AG04450 (cell line): ENCODE data around the gene SLC5A3. TPM values are rescaled to one million over a fixed set of nuclear protein-coding genes. Genes with fewer than 3 reads are reported as not detected.

ENCODE experiments used
- CTCF ChIA-PET: fragments of 300-600, 350-600 bp; formaldehyde crosslinking; extraction: SDS; loops from one replicate; lab custom pipeline; 2022; ENCODE audit warnings: antibody characterized with exemption, inconsistent platforms; lab: Charles Lee
- POLR2A ChIA-PET: fragments of 350-600 bp; formaldehyde crosslinking; extraction: SDS; loops from one replicate; lab custom pipeline; 2021; ENCODE audit warnings: antibody characterized with exemption, inconsistent platforms; lab: Yijun Ruan, JAX
- DNase-seq: peaks from one replicate; pipeline ENCODE4 v3.0.0-alpha.2; 2011; ENCODE audit warnings: low read depth, low spot score
- H3K27ac ChIP-seq: one replicate; pipeline ENCODE4 v1.5.1; 2012; ENCODE audit warnings: low read depth, low read length, control low read depth
- H3K27me3 ChIP-seq: one replicate; pipeline ENCODE4 v1.6.0; 2012; ENCODE audit warnings: low read length; ENCODE audit not compliant: control insufficient read depth, insufficient read depth
- H3K4me3 ChIP-seq: 2 replicates; pipeline ENCODE4 v1.5.1; 2011; ENCODE audit warnings: mild to moderate bottlenecking, low read depth, low read length, control low read depth
- H3K9me3 ChIP-seq: 2 replicates; pipeline ENCODE4 v1.5.1; 2012; ENCODE audit warnings: low read length; ENCODE audit not compliant: control insufficient read depth, insufficient read depth
- CTCF ChIP-seq: IDR thresholded peaks from 2 replicates; pipeline ENCODE4 v1.5.1; 2011; ENCODE audit warnings: low read depth, low read length, control low read depth, inconsistent platforms
- polyA plus RNA-seq: library from polyadenylated mRNA; depleted of rRNA; stranded (reverse); fragments of >200 nt; gene quantifications from 2 replicates; pipeline ENCODE4 v1.2.3, GENCODE V29; 2011

Gene SLC5A3
- polyA plus RNA-seq, 1 experiment: 9.5 TPM

- no peak for TF ChIP-seq CTCF
- H3K9me3 ChIP-seq: no peaks in the 10 kb centered on the region
- ChIA-PET CTCF (interaction anchor here (0.6 to 2.9 kb wide), 4 partner anchors 18 to 273 kb away, joined by 6 to 18 read pairs (median 7); no protein-coding TSS in a partner anchor), POLR2A (interaction anchor here (0.7 to 1.8 kb wide), 3 partner anchors 55 to 150 kb away, joined by 3 to 4 read pairs (median 4); no protein-coding TSS in a partner anchor)
- peak overlapping the region; percentile 86 for H3K4me3 ChIP-seq
- H3K27ac ChIP-seq: no peak overlapping the region
- H3K27me3 ChIP-seq: no peaks in the 10 kb centered on the region
- no peak for DNase-seq
Measured at GRCh38 chr21:34074283-34075090, 1.1 kb downstream of the SLC5A3 start.

GRCh38 chr21:34075091-34075425 is 1.7 kb downstream of the SLC5A3 start:
- Histone ChIP-seq H3K4me3 (peak overlapping the region; percentile 86), H3K27me3 (no peaks in the 10 kb centered on the region), H3K9me3 (no peaks in the 10 kb centered on the region), H3K27ac (no peak overlapping the region)
- no peak for TF ChIP-seq CTCF
- ChIA-PET POLR2A (interaction anchor here (0.7 to 0.9 kb wide), 2 partner anchors 54 to 127 kb away, joined by 3 to 4 read pairs; no protein-coding TSS in a partner anchor), CTCF (interaction anchor here (1.4 to 2.9 kb wide), 3 partner anchors 151 to 273 kb away, joined by 6 to 18 read pairs (median 8); no protein-coding TSS in a partner anchor)
- no peak for DNase-seq

GRCh38 chr21:34075760-34076660 is 2.6 kb downstream of the SLC5A3 start:
- Histone ChIP-seq H3K9me3 (no peaks in the 10 kb centered on the region), H3K27me3 (no peaks in the 10 kb centered on the region), H3K4me3 (peak overlapping the region; percentile 33), H3K27ac (no peak overlapping the region)
- no peak for DNase-seq
- CTCF ChIA-PET: interaction anchor here (1.0 to 2.9 kb wide), 4 partner anchors 126 to 470 kb away, joined by 3 to 18 read pairs (median 7); no protein-coding TSS in a partner anchor
- no peak for TF ChIP-seq CTCF
- POLR2A ChIA-PET: no interaction called here

GRCh38 chr21:34076835-34077234 is 3.5 kb downstream of the SLC5A3 start:
- H3K9me3 ChIP-seq: no peaks in the 10 kb centered on the region
- no peaks in the 10 kb centered on the region for H3K27me3 ChIP-seq
- H3K27ac ChIP-seq: no peak overlapping the region
- POLR2A ChIA-PET: no interaction called here
- CTCF ChIA-PET: interaction anchor here (1.6 to 2.9 kb wide), 2 partner anchors 153 kb away, joined by 4 to 18 read pairs; no protein-coding TSS in a partner anchor
- no peak overlapping the region for H3K4me3 ChIP-seq
- TF ChIP-seq CTCF: no peak
- DNase-seq: no peak
